ENCODE measurements around the gene TCP11L2. TPM values are rescaled to one million over a fixed set of nuclear protein-coding genes. Genes with fewer than 3 reads are reported as not detected.
"Not testable (repeated sequence)": the region's sequence is repeated elsewhere in the genome, so short reads cannot be mapped to it uniquely, and the experiment has no call there.

The TCP11L2 gene
- total RNA-seq, 6 experiments from 2014 or later, result 13.4 to 21.9 (median 15.6) TPM

GRCh38 chr12:106369624-106370346 lies 67.3 kb downstream of the TCP11L2 start:
- Mint-ChIP-seq H3K4me1 (ENCODE audit: low read depth) (peaks cover 21% of the 10 kb centered on the region), H3K9me3 (peaks cover 4% of the 10 kb centered on the region; the same call in 1 of the 2 replicates), H3K27me3 (ENCODE audit: insufficient read depth) (no peaks in the 10 kb centered on the region), H3K36me3 (ENCODE audit: low read depth) (peaks cover 11% of the 10 kb centered on the region), H3K27ac (peak overlapping the region; percentile 88), H3K4me3 (peak overlapping the region; percentile 49)
- DNase-seq, result peak; percentile 72
- TF ChIP-seq, protein P1, sequence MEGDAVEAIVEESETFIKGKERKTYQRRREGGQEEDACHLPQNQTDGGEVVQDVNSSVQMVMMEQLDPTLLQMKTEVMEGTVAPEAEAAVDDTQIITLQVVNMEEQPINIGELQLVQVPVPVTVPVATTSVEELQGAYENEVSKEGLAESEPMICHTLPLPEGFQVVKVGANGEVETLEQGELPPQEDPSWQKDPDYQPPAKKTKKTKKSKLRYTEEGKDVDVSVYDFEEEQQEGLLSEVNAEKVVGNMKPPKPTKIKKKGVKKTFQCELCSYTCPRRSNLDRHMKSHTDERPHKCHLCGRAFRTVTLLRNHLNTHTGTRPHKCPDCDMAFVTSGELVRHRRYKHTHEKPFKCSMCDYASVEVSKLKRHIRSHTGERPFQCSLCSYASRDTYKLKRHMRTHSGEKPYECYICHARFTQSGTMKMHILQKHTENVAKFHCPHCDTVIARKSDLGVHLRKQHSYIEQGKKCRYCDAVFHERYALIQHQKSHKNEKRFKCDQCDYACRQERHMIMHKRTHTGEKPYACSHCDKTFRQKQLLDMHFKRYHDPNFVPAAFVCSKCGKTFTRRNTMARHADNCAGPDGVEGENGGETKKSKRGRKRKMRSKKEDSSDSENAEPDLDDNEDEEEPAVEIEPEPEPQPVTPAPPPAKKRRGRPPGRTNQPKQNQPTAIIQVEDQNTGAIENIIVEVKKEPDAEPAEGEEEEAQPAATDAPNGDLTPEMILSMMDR (IDR thresholded peaks at IDR 0.05), result no peak

DNA sequence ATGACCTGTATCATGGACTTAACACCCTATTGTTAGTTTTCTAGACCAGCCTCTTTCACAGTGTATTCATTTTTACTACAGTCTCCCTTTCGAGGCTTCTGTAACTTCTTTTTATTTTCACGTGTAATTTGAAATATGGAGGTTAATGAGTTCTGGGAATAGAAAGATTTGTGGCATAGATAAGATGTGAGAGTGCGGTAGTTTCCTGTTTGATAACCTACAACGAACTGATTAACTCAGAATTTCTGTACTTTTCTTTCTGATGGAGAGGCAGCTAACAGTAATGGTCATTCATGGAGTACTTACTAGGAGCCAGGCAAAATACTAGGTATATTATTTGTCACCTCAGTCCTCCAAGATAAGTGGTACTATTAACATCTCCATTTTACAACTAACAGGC lies 76.3 kb downstream of the TCP11L2 start:
- H3K27me3 Mint-ChIP-seq (ENCODE audit: insufficient read depth), result no peaks in the 10 kb centered on the region
- no peak overlapping the region for H3K4me3 Mint-ChIP-seq
- peaks cover 10% of the 10 kb centered on the region; the same call in 1 of the 2 replicates for H3K4me1 Mint-ChIP-seq (ENCODE audit: low read depth)
- DNase-seq, result no peak
- TF ChIP-seq, protein P1 (IDR thresholded peaks at IDR 0.05), result no peak
- H3K36me3 Mint-ChIP-seq (ENCODE audit: low read depth), result peaks cover 44% of the 10 kb centered on the region
- H3K9me3 Mint-ChIP-seq, result no peaks in the 10 kb centered on the region
- H3K27ac Mint-ChIP-seq, result no peak overlapping the region

DNA sequence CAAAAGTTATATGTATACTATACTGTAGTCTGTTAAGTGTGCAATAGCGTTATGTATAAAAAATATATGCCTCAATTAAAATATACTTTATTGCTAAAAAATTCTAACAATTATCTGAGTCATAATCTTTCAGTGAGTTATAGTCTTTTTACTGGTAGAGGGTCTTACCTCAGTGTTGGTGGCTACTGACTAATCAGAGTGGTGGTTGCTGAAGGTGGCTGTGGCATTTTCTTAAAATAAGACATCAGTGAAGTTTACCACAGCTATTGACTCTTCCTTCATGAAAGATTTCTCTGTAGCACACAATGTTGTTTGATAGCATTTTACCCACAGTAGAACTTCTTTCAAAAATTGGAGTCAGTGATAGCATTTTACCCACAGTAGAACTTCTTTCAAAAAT lies 78.4 kb downstream of the TCP11L2 start:
- Mint-ChIP-seq H3K4me1 (ENCODE audit: low read depth) (peaks cover 10% of the 10 kb centered on the region; the same call in 1 of the 2 replicates), H3K36me3 (ENCODE audit: low read depth) (peaks cover 44% of the 10 kb centered on the region), H3K27ac (no peak overlapping the region), H3K9me3 (no peaks in the 10 kb centered on the region), H3K27me3 (ENCODE audit: insufficient read depth) (no peaks in the 10 kb centered on the region), H3K4me3 (no peak overlapping the region)
- no peak for DNase-seq
- TF ChIP-seq, protein P1 (IDR thresholded peaks at IDR 0.05), result no peak

DNA sequence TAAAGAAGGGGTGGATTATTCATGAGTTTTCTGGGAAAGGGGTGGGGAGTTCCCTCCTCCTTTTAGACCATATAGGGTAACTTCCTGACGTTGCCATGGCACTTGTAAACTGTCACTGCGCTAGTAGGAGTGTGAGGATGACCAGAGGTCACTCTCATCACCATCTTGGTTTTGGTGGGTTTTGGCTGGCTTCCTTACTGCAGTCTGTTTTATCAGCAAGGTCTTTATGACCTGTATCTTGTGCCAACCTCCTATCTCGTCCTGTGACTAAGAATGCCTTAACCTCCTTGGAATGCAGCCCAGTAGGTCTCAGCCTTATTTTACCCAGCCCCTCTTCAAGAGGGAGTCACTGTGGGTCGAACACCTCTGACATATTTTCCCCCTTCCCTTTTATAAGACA lies 79.3 kb downstream of the TCP11L2 start:
- H3K27ac Mint-ChIP-seq; H3K27me3 Mint-ChIP-seq (ENCODE audit: insufficient read depth); H3K9me3 Mint-ChIP-seq; H3K4me1 Mint-ChIP-seq (ENCODE audit: low read depth); H3K4me3 Mint-ChIP-seq; DNase-seq: not testable (repeated sequence)
- H3K36me3 Mint-ChIP-seq (ENCODE audit: low read depth), result peaks cover 37% of the 10 kb centered on the region

GRCh38 chr12:106386813-106387535 lies 84.4 kb downstream of the TCP11L2 start:
- H3K9me3 Mint-ChIP-seq, result no peaks in the 10 kb centered on the region
- H3K4me1 Mint-ChIP-seq (ENCODE audit: low read depth), result 0 out of 2 replicates have a peak, but pooled peaks cover 2% of the 10 kb centered on the region
- H3K27ac Mint-ChIP-seq, result no peak overlapping the region
- TF ChIP-seq, protein P1 (IDR thresholded peaks at IDR 0.05), result no peak
- no peaks in the 10 kb centered on the region for H3K27me3 Mint-ChIP-seq (ENCODE audit: insufficient read depth)
- DNase-seq, result peak; percentile 5
- H3K4me3 Mint-ChIP-seq, result no peak overlapping the region
- H3K36me3 Mint-ChIP-seq (ENCODE audit: low read depth), result peaks cover 14% of the 10 kb centered on the region

GRCh38 chr12:106387848-106388377 lies 85.4 kb downstream of the TCP11L2 start:
- TF ChIP-seq, protein P1 (IDR thresholded peaks at IDR 0.05), result no peak
- H3K27ac Mint-ChIP-seq, result no peak overlapping the region
- H3K9me3 Mint-ChIP-seq, result no peaks in the 10 kb centered on the region
- H3K4me1 Mint-ChIP-seq (ENCODE audit: low read depth), result no peaks in the 10 kb centered on the region
- H3K27me3 Mint-ChIP-seq (ENCODE audit: insufficient read depth), result no peaks in the 10 kb centered on the region
- no peak for DNase-seq
- no peak overlapping the region for H3K4me3 Mint-ChIP-seq
- H3K36me3 Mint-ChIP-seq (ENCODE audit: low read depth), result peaks cover 9% of the 10 kb centered on the region
